Esophagus squamous epithelium (tissue), 4 donors: Measurements from ENCODE around the gene MAP3K8.

Experiments used
- CTCF ChIP-seq, 6 experiments: fragments of 450-650 bp in 4 of 6; fragments of 200-600 bp in 2 of 6; sonication (generic) in 2 of 6; IDR thresholded peaks; one replicate each; pipeline ENCODE4 v1.5.1; 2016 to 2019; ENCODE audit warnings: antibody characterized with exemption in 6 of 6, mild to moderate bottlenecking in 4 of 6, moderate library complexity in 4 of 6
- POLR2A ChIP-seq, 4 donors: fragments of 450-650 bp; IDR thresholded peaks; one replicate each; pipeline ENCODE4 v1.6.1; 2017; ENCODE audit warnings: antibody characterized with exemption in 4 of 4, mild to moderate bottlenecking in 4 of 4, moderate library complexity in 3 of 4

GRCh38 chr10:30384701-30385201 is 49.2 kb upstream of the MAP3K8 start:
- TF ChIP-seq CTCF (IDR thresholded peaks at IDR 0.05) (peak in 5 of 6 experiments; percentile 11 to 68 (median 47)), POLR2A (IDR thresholded peaks at IDR 0.05) (no peak)
